GM10266 (cell line): ENCODE results near the gene CYSLTR2.

ENCODE experiments used
- DNase-seq: peaks from one replicate; pipeline ENCODE4 v3.0.0; 2012; ENCODE audit errors: extremely low spot score
- TF ChIP-seq, protein P1 (sequence below): IDR thresholded peaks from 2 replicates; pipeline ENCODE4 v1.5.1; 2012; ENCODE audit warnings: mild to moderate bottlenecking, low read depth; ENCODE audit not compliant: control insufficient read depth, insufficient read depth; ENCODE audit errors: missing control alignments

The CYSLTR2 gene

DNA sequence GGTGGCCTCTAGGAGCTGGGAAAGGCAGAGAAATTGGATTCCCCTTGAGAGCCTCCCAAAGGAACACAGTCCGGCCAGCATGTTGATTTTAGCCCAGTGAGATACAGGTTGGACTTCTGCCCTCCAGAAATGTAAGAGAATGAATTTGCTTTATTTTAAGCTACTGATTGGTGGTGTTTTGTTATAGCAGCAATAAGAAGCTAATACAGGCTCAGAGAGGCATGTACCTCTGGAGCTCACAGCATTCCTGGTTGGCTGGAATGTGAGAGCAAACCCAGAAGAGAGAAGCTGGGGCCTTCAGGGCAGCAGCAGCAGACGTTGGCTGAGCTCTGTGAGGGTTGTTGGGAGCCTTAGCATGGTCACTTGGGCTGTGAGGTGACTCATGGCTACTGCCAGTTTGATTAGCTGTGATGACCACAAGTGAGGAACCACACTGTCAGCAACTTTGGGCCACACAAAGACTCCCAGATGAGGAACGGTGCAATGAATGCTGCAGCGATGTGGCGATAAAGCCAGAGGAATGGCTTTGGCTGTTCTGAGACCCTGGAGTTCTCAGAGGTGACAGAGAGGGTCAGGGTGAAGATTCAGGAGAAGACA, 80.1 kb downstream of the CYSLTR2 start:
- DNase-seq: no peak

DNA sequence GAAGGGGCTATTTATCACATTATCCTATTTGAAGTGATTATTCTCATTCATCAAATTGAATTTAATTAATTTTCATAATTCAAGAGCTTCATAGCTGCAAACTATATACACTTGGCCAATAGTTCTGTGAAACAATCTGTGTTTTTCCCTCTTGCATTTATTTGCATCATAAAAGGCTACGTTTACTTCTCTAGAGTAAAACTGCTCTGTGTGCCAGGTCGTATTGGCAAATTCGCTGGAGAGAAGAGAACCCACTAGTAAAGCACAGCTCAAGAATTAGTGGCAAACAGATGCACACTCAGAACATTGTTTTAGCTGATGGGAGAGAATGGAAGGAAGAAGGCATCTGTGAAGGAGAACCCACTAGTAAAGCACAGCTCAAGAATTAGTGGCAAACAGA, 81.8 kb downstream of the CYSLTR2 start:
- TF ChIP-seq, protein P1, sequence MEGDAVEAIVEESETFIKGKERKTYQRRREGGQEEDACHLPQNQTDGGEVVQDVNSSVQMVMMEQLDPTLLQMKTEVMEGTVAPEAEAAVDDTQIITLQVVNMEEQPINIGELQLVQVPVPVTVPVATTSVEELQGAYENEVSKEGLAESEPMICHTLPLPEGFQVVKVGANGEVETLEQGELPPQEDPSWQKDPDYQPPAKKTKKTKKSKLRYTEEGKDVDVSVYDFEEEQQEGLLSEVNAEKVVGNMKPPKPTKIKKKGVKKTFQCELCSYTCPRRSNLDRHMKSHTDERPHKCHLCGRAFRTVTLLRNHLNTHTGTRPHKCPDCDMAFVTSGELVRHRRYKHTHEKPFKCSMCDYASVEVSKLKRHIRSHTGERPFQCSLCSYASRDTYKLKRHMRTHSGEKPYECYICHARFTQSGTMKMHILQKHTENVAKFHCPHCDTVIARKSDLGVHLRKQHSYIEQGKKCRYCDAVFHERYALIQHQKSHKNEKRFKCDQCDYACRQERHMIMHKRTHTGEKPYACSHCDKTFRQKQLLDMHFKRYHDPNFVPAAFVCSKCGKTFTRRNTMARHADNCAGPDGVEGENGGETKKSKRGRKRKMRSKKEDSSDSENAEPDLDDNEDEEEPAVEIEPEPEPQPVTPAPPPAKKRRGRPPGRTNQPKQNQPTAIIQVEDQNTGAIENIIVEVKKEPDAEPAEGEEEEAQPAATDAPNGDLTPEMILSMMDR: no peak
- no peak for DNase-seq

More for the DNA sequence above, 80.1 kb downstream of the CYSLTR2 start:
- TF ChIP-seq, protein P1: no peak

DNA sequence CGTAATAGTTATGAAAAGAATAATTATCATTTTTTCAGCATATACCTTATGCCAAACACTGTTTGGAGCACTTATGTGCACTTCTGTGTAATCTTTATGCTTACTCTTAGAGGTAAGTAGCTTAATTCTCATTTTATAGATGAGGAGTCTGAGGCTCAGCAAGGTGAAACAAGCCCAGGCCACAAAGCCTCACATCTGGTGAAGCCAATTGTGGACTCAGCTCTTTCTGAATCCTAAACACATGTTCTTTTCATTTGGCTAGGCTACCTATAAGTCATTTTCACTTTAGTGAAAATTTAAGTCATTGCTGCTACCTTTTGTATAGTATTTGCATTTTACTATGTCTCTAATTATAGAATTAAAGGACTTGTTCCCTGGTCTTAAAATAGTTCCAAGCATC, 84.0 kb downstream of the CYSLTR2 start:
- TF ChIP-seq, protein P1: no peak
- no peak for DNase-seq

- no peak for DNase-seq
Observed at GRCh38 chr13:48738311-48738710, 84.6 kb downstream of the CYSLTR2 start.

DNA sequence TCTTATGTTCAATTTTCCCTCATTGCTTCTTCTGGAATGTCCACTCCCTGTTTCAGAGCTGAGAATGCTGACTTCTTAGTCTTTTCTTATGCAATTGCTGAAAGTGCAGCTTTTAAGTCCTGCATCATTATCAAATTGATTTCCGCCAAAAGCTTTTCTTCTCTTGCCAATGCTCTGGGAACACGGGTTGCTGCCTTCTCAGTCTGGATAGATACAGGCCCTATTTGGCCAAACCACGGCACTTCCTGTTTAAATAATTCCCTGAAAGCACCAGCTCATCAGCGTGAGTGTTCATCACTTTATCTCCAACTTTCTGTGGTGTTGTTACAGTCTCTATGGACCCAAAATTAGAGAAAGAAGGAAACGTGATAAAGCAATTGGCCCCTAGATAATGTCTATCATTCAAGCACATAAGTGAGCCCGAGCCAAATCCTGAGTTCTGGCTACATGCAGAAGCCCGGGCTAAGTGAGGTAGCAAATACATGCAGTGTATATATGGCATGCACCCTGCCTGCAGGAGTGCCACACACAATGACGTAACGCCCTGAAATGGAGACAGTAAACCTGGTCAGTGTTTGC, 85.7 kb downstream of the CYSLTR2 start:
- TF ChIP-seq, protein P1: no peak
- DNase-seq: no peak

More at GRCh38 chr13:48738311-48738710, 84.6 kb downstream of the CYSLTR2 start:
- TF ChIP-seq, protein P1: no peak

DNA sequence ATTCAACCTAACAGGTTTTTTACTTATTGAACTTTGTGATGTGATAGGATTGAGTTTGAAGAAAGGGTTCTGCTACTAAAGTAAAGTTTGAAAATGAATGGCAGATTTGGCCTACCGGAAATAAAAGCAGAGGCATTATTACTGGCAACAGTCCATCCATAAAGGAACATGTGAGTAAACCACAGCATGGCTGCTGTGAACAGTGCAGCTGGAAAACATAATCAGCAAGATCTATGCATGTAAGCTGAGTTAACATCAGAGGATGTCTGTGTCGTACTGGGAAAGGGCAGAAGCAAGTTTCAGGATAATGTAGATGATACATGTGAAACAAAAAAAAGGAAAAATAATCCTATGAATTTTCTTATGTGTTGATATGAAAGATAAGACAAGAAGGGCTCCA, 87.6 kb downstream of the CYSLTR2 start:
- DNase-seq: no peak

GRCh38 chr13:48746821-48747220, 93.1 kb downstream of the CYSLTR2 start:
- DNase-seq: no peak
- TF ChIP-seq, protein P1: no peak

More for the DNA sequence above, 87.6 kb downstream of the CYSLTR2 start:
- TF ChIP-seq, protein P1: no peak
